KBM-7 (cell line): Measurements from ENCODE around the gene VASP.

Experiments used
- DNase-seq: peaks from one replicate; pipeline ENCODE4 v3.0.0-alpha.2; 2015
- in situ Hi-C: fragments of 300-500 bp; cut with MboI; formaldehyde crosslinking; loops from 2 replicates; pipeline ENCODE4 v1.14.3; 2020; ENCODE audit warnings: low sequenced_read_pairs, low pct_unique_long_range_greater_than_20kb, mixed read lengths

Gene VASP

GRCh38 chr19:45492627-45493470 is 14.4 kb upstream of the VASP start:
- DNase-seq: peak; percentile 76
- in situ Hi-C loops: no loop called here

DNA sequence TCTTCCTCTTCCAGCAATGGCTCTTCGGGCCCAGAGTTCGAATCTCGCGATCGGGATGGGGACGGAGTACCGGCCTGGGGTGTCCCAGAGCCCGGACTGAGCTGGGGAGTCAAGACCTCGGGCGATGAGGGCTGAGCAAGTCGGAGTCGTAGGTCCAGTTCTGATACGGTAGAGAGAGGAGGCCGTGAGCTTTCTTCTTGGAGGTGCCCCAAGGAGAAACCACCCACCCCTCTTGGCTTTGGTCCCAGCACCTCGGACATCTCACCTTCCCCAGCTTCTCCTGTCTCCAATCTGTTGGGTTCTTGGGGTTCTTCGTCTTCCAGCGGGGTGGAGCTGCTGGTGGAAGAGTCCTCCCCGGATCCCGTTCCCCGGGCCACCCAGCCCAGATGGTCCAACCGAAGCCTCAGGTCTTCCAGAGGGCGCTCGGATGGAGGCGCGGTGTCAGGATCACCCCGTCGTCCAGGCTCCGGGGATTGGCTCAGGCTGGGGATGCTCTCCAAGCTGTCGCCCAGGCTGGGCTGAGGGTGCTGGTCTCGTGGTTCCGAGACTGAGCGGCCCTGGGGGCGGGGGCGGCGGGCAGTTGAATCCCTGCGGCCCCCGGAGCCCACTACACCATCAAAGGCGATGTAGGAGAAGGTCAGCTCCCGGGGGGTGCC is 12.9 kb upstream of the VASP start:
- no peak for DNase-seq
- in situ Hi-C loops: no loop called here

DNA sequence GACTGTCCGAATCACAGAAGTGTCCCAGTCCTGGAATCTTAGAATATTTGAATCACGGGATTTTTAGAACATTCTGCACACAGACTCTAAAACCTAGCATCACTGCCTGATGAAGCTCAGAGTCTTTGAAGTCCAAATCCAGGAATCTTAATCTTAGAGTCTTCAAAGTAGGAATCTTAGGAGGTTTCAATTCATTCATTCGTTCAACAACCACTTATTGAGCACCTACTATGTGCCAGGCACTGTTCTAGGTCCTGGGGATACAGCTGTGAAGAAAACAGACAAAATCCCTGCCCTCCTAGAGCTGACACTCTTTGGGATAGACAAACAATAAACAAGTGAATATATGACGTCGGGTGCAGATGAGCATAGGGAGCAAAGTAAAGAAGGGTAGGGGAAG is 12.1 kb upstream of the VASP start:
- in situ Hi-C loops: no loop called here
- no peak for DNase-seq

- in situ Hi-C loops: no loop called here
- peak; percentile 56 for DNase-seq
These were observed 10.8 kb upstream of the VASP start for GRCh38 chr19:45496349-45496953.

DNA sequence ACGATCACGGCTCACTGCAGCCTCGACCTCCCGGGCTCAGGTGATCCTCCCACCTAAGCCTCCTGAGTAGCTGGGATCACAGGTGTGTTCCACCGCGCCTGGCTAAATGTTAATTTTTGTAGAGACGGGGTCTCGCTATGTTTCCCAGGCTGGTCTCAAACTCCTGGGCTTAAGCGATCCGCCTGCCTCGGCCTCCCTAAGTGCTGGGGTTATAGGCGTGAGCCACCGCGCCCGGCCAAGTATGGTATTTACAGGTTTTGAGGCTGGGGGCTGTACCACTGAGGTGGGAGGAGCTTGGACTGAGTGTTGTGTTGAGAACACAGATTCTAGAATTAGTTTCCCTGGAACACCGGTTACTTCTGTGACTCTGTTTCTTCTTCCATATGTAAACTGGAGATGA is 9.5 kb upstream of the VASP start:
- DNase-seq: no peak

GRCh38 chr19:45498411-45499195 is 8.7 kb upstream of the VASP start, which contains the start of gene PPM1N:
TSS of gene PPM1N (plus strand) at chr19:45498443. CDS start at chr19:45498473, 30 bp downstream.
- in situ Hi-C loops: no loop called here
- DNase-seq: no peak

More for the DNA sequence above, 9.5 kb upstream of the VASP start:
- in situ Hi-C loops: no loop called here

DNA sequence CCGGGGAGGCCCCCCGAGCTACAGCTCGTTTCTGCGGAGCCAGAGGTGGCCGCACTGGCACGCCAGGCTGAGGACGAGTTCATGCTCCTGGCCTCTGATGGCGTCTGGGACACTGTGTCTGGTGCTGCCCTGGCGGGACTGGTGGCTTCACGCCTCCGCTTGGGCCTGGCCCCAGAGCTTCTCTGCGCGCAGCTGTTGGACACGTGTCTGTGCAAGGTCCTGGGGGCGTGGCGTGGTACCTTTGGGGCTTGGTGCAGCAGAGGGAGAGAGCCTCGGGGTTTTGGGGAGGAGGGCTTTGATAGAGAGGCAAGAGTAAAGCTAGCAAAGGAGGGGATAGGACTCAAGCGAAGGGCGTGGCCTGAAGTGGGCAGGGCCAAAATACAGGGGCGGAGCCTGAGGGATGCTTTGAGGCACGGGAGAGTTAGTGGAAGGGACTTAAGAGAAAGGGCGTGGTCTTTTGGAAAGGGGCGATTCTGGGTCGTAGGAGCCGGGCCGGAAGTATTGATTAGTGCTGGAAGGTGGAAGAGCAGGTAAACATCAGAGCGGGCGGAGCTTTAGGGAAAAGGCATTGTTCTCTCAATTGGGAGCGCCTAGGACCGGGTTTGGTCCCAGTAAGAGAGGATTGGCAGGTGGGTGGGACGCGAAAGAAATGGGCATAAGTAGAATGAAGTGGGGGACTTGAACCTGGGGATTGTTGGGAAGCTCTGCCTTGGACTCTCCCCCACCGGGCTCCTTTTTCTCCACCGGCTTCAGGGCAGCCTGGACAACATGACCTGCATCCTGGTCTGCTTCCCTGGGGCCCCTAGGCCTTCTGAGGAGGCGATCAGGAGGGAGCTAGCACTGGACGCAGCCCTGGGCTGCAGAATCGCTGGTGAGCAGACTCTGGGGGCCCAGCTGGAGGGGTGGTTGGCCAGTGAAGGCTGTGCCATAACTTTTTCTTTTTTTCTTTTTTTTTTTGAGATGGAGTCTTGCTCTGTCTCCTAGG is 7.8 kb upstream of the VASP start:
- in situ Hi-C loops: no loop called here
- peak; percentile 27 for DNase-seq

DNA sequence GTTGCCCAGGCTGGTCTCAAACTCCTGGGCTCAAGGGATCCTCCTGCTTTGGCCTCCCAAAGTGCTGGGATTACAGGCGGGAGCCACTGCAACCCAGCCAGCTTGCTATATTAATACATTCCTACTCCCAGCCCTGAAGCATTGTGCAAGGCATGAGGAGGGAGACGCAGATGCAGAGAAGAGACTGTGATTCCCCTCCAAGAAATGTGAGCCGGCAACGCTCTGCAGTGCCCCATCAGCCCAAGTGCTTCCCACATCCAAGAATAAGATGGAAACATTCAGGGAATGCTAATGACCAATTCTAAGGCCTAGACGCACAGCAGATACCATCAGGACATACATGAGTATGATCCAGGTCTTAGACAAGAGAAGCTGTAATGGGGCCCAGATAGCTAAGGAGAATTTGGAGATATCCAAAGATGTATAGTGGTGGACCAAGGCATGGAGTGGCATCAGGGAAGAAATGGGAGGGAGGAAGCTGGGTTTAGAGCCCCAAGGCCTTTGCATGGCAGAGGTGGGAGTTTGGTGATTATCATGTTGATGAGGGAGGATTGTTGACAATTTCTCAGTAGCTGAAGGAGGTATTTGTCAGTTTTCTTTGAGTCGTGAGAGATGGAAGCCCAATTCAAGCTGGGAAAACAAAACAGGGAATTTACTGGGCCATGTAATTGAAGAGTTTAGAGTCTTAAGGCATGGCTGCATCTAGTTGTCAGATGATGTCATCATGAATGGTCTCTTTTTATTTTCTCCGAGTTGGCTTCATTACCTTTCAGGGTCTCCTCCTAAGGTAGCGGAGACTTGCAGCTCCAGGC is 6.2 kb upstream of the VASP start:
- in situ Hi-C loops: no loop called here
- DNase-seq: no peak

DNA sequence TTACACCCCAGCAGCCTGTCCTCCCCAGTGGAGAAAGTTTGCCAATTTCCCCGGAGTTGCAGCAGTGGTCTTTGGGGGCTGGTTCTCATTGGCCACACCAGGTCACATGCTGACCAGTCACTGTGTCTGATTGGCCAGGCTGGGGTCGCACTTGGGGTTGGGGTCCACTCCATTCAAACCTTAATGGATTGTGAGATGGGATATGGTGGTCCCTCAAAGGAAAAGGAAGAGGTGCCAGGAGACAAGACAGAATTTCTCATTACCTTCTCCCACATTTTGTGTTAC is 5.6 kb upstream of the VASP start:
- no peak for DNase-seq
- in situ Hi-C loops: no loop called here

- no peak for DNase-seq
- in situ Hi-C loops: no loop called here
These were observed 5.2 kb upstream of the VASP start for GRCh38 chr19:45502111-45502510.

- in situ Hi-C loops: no loop called here
- no peak for DNase-seq
These were observed 3.4 kb upstream of the VASP start for GRCh38 chr19:45503909-45504308.

DNA sequence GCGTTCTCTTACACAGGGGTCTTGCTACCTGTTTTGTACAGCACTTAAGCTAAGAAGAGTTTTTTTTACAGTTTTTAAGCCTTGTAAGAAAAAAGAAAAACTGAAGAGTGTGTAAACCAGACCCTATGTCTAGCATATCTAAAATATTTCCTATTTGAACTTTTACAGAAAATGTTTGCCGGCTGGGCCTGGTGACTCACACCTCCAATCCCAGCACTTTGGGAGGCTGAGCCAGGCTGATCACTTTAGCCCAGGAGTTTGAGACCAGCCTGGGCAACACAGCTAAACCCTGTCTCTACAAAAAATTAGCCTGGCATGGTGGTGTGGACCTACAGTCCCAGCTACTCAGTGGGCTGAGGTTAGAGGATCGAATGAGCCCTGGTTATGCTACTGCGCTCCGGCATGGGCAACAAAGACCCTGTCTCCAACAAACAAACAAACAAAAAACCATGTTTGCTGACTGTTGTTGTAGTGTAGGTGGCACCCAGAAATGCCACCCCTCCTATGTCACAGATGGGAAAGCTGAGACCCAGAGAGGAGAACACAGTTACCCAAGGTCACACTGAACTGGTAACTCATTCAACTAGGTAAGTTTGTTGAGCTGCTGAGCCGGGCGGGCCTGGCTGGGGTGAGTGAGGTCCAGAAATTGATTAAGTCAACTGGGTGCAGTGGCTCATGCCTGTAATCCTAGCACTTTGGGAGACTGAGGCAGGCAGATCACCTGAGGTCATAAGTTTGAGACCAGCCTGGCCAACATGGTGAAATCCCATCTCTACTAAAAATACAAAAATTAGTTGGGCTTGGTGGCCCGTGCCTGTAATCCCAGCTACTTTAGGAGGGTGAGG is 1.9 kb upstream of the VASP start:
- in situ Hi-C loops: no loop called here
- no peak for DNase-seq

GRCh38 chr19:45505996-45506245 is 1.4 kb upstream of the VASP start:
- in situ Hi-C loops: no loop called here
- DNase-seq: no peak

GRCh38 chr19:45506246-45506988 is 862 bp upstream of the VASP start:
- DNase-seq: peak; percentile 92
- in situ Hi-C loops: no loop called here

DNA sequence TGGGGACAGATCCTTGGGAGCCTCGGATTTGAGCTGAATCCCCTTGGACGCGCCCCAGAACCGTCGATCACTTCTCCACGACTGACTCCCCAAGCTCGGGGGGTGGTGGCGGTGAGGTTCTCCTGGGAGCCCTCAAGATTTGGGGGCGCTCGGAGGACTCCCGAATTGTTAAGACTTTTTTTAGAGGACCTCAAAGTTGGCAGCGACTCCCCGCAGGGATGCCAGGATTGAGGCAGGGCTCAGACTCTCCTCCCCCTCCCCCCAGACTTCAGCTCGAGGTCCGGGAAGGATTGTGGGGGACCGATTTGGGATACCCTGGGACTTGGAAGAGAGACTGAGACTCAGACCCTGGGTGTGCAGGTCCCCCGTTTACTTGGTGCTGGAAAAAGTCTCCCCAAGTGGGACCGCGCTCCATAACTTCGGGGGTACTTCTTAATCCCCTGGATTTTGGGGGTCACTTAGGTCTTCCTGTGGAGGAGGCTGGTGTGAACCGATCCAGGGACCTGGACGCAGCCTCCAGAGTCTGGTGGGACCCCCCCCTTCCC is 665 bp downstream of the VASP start:
- no peak for DNase-seq
- in situ Hi-C loops: no loop called here

GRCh38 chr19:45508417-45508860 is 1.2 kb downstream of the VASP start:
- DNase-seq: peak; percentile 26
- in situ Hi-C loops: no loop called here
